ENCODE results near the gene GATD1.

The GATD1 gene

DNA sequence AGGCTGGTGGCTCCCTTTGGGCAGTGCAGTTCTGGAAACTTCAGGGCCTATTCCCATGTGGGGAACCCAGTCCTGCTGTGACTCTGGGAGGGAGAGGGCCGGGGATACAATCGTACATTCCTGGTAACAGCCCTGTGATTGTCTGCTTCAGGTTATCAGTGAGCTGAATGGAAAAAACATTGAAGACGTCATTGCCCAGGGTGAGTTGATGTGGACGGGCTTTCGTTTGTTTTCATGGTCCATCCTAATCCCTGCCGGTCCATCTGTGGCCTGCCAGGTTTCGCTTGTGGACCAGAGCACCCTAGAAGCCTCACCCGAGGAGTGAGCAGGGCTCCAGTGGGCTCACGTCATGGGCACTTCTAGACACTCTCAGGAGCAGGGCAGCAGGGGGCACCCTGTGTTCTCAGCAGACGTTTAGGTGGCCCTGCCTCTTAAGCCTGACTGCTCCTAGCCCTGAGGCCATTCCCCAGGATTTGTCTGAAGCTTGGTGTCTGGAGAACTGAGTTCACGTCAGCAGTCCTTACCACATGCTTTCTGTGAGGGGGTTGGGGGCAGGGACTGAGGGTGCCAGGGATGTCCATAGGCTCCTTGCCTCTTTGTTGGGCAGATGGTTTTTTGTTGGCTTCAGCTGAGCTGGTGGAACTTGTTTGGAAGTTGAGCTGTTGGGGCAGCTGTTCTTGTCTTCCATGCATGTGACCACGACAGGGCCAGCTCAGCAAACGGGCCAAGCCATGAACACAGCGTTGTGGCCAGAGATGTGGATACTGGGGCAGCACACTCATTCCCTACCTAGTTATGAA is 34.4 kb upstream of the GATD1 start:
- H3K4me3 ChIP-seq (ENCODE audit: low read depth, low read length): peak overlapping the region; percentile 72
- TF ChIP-seq, protein P1, sequence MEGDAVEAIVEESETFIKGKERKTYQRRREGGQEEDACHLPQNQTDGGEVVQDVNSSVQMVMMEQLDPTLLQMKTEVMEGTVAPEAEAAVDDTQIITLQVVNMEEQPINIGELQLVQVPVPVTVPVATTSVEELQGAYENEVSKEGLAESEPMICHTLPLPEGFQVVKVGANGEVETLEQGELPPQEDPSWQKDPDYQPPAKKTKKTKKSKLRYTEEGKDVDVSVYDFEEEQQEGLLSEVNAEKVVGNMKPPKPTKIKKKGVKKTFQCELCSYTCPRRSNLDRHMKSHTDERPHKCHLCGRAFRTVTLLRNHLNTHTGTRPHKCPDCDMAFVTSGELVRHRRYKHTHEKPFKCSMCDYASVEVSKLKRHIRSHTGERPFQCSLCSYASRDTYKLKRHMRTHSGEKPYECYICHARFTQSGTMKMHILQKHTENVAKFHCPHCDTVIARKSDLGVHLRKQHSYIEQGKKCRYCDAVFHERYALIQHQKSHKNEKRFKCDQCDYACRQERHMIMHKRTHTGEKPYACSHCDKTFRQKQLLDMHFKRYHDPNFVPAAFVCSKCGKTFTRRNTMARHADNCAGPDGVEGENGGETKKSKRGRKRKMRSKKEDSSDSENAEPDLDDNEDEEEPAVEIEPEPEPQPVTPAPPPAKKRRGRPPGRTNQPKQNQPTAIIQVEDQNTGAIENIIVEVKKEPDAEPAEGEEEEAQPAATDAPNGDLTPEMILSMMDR (IDR thresholded peaks at IDR 0.05; ENCODE audit: insufficient read depth, low read depth, low read length, missing control alignments): no peak
- no peak for DNase-seq (ENCODE audit: low read depth)

DNA sequence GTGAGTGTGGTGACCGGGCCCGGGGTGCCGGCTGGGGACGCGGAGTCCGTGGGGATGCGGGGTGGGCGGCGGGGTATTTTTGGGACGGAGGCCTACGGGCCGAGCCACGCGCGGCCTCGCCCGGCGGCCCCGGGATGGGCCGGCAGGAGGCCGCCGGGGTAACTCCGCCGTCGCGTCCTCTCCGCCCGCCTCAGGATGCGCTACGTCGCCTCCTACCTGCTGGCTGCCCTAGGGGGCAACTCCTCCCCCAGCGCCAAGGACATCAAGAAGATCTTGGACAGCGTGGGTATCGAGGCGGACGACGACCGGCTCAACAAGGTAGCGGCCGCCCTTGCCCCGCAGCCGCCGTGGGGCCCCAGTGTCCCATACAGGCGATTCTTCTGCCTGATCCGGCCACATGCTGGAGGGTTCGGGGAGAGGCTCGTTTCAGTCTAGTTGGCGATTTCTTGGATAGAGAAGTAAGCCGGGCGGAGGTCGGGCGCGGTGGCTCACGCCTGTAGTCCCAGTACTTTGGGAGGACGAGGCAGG is 32.8 kb upstream of the GATD1 start:
- peak; percentile 46 for DNase-seq (ENCODE audit: low read depth)
- TF ChIP-seq, protein P1 (IDR thresholded peaks at IDR 0.05; ENCODE audit: insufficient read depth, low read depth, low read length, missing control alignments): no peak

DNA sequence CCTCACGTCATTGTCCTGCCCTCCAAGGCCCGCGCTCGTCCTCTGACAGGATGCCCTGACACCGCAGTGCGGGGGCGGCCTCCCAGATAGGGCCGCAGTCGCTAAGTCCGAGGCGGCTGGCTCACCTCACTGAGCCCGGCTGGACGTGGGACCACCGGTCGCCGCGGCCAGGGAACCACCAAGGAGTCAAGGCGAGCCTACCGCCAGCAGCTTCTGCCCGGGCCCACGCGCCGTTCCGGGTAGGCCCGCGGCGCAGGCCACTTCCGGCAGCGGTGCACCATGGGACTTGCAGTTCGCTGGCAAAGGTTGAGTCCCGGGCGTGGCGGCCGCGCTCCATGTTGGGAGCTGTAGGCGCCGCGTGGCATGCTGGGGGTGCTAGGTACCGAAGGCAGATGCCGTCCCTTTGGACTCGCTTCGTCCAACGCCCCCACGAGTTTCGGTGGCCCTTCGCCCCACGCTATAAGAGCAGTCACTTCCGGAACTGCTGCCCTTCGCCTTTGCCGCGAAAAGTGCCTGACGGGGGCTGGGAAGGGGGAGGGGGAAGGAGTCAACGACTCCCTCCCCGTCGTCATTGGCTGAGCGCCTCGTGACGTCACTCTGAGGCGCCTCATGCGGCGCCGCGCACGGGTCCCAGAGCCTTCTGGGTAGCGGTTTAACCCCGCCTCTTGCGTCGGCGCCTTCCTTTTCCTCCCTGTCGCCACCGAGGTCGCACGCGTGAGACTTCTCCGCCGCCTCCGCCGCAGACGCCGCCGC is 32.2 kb upstream of the GATD1 start, which contains the start of gene RPLP2:
TSS of gene RPLP2 (plus strand) at position 681 of the 753 bp plus-strand sequence. CDS start 268 bp downstream, outside the sequence.
- peak within 1 kb of the TSS; percentile 72 for H3K4me3 ChIP-seq (ENCODE audit: low read depth, low read length)
- peak; percentile 98 for DNase-seq (ENCODE audit: low read depth)
- TF ChIP-seq, protein P1 (IDR thresholded peaks at IDR 0.05; ENCODE audit: insufficient read depth, low read depth, low read length, missing control alignments): no peak

More for the DNA sequence above, 32.8 kb upstream of the GATD1 start:
- peak overlapping the region; percentile 72 for H3K4me3 ChIP-seq (ENCODE audit: low read depth, low read length)

DNA sequence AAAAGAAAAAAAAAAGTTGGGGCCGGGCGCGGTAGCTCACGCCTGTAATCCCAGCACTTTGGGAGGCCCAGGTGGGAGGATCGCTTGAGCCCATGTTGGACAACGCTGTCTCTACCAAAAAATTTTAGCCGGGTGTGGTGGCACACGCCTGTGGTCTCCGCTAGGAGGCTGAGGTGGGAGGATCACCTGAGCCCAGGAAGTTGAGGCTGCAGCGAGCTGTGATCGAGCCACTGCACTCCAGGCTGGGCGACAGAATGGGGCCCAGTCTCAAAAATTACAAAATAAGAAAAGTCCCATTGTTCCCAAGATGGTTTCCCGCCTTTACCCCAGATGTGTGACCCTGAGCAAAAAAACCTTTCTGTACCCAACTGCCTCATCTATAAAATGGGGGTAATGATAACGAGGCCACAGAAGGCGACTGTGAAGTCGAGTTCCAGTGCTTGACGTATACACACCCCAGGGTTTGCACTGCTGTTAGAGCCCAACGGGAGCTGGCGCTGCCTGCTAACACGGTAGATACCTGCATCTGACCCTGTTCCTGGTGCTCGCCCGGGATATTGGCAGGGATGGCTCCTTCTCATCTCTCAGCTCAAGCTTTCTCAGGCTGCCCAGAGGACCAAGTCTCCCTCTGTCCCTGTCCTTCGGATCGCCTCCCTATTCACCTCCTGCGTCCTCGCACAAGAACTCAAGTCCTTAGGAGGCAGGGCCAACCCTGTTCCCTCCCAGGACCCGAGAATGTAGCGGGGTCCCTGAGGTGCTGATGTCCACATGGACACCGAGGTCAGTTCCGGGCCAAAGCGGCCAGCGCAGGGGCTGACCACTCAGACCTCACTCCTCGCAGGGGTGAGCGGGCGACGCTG is 31.4 kb upstream of the GATD1 start:
- TF ChIP-seq, protein P1 (IDR thresholded peaks at IDR 0.05; ENCODE audit: insufficient read depth, low read depth, low read length, missing control alignments): peak; percentile 33
- DNase-seq (ENCODE audit: low read depth): peak; percentile 70
- H3K4me3 ChIP-seq (ENCODE audit: low read depth, low read length): peak overlapping the region; percentile 72

DNA sequence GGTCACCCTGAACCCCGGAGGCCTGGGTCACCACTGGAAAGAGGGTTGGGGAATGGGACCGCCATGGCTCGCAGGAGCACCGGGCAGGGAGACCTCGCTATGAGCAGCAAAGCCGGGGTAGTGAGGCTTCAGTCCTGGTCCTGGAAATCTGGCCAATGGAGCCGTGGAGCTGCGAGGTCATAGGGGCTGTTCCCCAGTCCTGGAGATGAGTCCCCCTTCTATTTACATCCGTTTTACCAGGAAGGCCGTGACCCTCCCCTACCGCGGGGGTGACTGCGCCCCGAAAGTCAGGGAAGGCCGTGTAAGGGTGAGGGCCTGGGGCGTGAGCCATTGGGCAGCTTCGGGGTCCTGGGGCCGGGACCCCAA is 27.3 kb upstream of the GATD1 start:
- peak overlapping the region; percentile 69 for H3K4me3 ChIP-seq (ENCODE audit: low read depth, low read length)
- TF ChIP-seq, protein P1 (IDR thresholded peaks at IDR 0.05; ENCODE audit: insufficient read depth, low read depth, low read length, missing control alignments): no peak
- no peak for DNase-seq (ENCODE audit: low read depth)
